MM.1S (cell line): ENCODE results near the gene TTC9C.

ENCODE experiments used
- EZH2 ChIP-seq: fragments of 300-600 bp; sonication (generic); optimal IDR thresholded peaks from 2 replicates; pipeline ENCODE3; 2017; ENCODE audit warnings: low read depth, mild to moderate bottlenecking, antibody characterized with exemption, low read length, mixed read lengths
- TF ChIP-seq, protein P1 (sequence below): fragments of 300-600 bp; sonication (generic); IDR thresholded peaks from 2 replicates; pipeline ENCODE4 v1.5.1; 2016; ENCODE audit warnings: antibody characterized with exemption, low read length, mixed read lengths

DNA sequence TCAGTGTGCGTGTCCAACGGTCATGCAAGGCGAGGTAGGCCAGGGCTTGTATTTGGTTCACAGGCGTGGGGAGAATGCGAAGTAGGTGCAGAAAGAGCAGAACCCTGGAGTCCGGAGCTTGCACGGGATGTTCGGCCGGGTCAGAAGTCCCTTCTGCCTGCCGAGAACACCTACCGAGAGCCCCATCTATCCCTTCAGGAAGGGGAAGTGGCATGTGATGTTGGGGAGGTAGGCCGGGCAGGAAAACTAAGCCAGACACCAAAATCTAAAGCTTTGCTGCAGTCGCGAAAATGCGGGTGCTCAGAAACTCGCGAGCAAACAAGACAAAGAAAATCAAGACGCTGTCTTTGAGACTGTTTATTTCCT, 42.5 kb downstream of the TTC9C start:
- TF ChIP-seq, protein P1, sequence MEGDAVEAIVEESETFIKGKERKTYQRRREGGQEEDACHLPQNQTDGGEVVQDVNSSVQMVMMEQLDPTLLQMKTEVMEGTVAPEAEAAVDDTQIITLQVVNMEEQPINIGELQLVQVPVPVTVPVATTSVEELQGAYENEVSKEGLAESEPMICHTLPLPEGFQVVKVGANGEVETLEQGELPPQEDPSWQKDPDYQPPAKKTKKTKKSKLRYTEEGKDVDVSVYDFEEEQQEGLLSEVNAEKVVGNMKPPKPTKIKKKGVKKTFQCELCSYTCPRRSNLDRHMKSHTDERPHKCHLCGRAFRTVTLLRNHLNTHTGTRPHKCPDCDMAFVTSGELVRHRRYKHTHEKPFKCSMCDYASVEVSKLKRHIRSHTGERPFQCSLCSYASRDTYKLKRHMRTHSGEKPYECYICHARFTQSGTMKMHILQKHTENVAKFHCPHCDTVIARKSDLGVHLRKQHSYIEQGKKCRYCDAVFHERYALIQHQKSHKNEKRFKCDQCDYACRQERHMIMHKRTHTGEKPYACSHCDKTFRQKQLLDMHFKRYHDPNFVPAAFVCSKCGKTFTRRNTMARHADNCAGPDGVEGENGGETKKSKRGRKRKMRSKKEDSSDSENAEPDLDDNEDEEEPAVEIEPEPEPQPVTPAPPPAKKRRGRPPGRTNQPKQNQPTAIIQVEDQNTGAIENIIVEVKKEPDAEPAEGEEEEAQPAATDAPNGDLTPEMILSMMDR: no peak
- TF ChIP-seq EZH2: no peak
